Spleen (tissue), 7 donors: Measurements from ENCODE around the gene UBE2K.
"Not testable (repeated sequence)": the region's sequence is repeated elsewhere in the genome, so short reads cannot be mapped to it uniquely, and the experiment has no call there.

Source experiments
- POLR2A ChIP-seq, 3 donors: fragments of 450-650 bp; IDR thresholded peaks; one replicate each; pipeline ENCODE4 v1.5.1; 2017; ENCODE audit warnings: antibody characterized with exemption in 3 of 3, mild to moderate bottlenecking in 1 of 3
- TF ChIP-seq, protein P1 (sequence below), 11 experiments: fragments of 200-600 bp in 7 of 11; fragments of 450-650 bp in 4 of 11; sonication (generic) in 4 of 11; IDR thresholded peaks in 8 of 11; conservative IDR thresholded peaks in 3 of 11; 1 replicate in 7 of 11; 2 replicates in 4 of 11; pipeline versions ENCODE4 v1.4.0 to v1.8.0; 2016 to 2021; ENCODE audit warnings: antibody characterized with exemption in 11 of 11, inconsistent platforms in 4 of 11, mild to moderate bottlenecking in 1 of 11
- donor health status: DM: no; HTN: no; CAD: no; lungs with moderate emphysema.
- donor health status: DM: no; HTN: no; CAD: no.
- donor health status: DM: no; HTN: no; CAD: no.

DNA sequence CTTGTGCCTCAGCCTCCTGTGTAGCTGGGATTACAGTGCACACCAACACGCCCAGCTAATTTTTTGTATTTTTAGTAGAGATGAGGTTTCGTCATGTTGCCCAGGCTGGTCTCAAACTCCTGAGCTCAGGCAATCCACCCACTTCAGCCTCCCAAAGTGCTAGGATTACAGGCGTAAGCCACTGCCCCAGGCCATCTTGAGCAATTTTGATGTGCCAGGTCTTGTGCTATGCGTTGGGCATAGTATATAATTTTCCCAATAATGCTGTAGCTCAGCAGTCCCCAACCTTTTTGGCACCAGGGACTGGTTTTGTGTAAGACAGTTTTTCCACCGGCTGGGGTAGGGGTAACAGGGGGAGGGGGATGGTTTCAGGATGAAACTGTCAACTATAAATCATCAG is 41.3 kb upstream of the UBE2K start:
- TF ChIP-seq, protein P1, sequence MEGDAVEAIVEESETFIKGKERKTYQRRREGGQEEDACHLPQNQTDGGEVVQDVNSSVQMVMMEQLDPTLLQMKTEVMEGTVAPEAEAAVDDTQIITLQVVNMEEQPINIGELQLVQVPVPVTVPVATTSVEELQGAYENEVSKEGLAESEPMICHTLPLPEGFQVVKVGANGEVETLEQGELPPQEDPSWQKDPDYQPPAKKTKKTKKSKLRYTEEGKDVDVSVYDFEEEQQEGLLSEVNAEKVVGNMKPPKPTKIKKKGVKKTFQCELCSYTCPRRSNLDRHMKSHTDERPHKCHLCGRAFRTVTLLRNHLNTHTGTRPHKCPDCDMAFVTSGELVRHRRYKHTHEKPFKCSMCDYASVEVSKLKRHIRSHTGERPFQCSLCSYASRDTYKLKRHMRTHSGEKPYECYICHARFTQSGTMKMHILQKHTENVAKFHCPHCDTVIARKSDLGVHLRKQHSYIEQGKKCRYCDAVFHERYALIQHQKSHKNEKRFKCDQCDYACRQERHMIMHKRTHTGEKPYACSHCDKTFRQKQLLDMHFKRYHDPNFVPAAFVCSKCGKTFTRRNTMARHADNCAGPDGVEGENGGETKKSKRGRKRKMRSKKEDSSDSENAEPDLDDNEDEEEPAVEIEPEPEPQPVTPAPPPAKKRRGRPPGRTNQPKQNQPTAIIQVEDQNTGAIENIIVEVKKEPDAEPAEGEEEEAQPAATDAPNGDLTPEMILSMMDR (IDR thresholded peaks at IDR 0.05 in 8 of 11, conservative IDR thresholded peaks at IDR 0.05 in 3 of 11), result not testable (repeated sequence)
- not testable (repeated sequence) for TF ChIP-seq POLR2A (IDR thresholded peaks at IDR 0.05)
